ENCODE data around the gene FRAS1.
"Not testable (repeated sequence)": the region's sequence is repeated elsewhere in the genome, so short reads cannot be mapped to it uniquely, and the experiment has no call there.

Gene FRAS1

GRCh38 chr4:78451407-78451806 is 394.3 kb downstream of the FRAS1 start:
- DNase-seq (ENCODE audit: low spot score) = no peak

GRCh38 chr4:78454016-78454415 is 396.9 kb downstream of the FRAS1 start:
- DNase-seq (ENCODE audit: low spot score) = no peak

GRCh38 chr4:78457751-78458150 is 400.6 kb downstream of the FRAS1 start:
- DNase-seq (ENCODE audit: low spot score) = no peak

GRCh38 chr4:78459327-78459726 is 402.2 kb downstream of the FRAS1 start:
- no peak for DNase-seq (ENCODE audit: low spot score)

- no peak for DNase-seq (ENCODE audit: low spot score)
These were observed 403.2 kb downstream of the FRAS1 start for GRCh38 chr4:78460368-78460767.

- peak; percentile 3 for DNase-seq (ENCODE audit: low spot score)
These were observed 407.1 kb downstream of the FRAS1 start for GRCh38 chr4:78464265-78464664.

GRCh38 chr4:78467223-78467622 is 410.1 kb downstream of the FRAS1 start:
- not testable (repeated sequence) for DNase-seq (ENCODE audit: low spot score)

- DNase-seq (ENCODE audit: low spot score) = no peak
These were observed 411.1 kb downstream of the FRAS1 start for GRCh38 chr4:78468272-78468671.

GRCh38 chr4:78476108-78476704 is 419.1 kb downstream of the FRAS1 start:
- no peak for DNase-seq (ENCODE audit: low spot score)

- DNase-seq (ENCODE audit: low spot score) = no peak
These were observed 420.2 kb downstream of the FRAS1 start for GRCh38 chr4:78477276-78477675.

- no peak for DNase-seq (ENCODE audit: low spot score)
These were observed 421.4 kb downstream of the FRAS1 start for GRCh38 chr4:78478523-78478922.

- no peak for DNase-seq (ENCODE audit: low spot score)
These were observed 423.2 kb downstream of the FRAS1 start for GRCh38 chr4:78480286-78480685.

GRCh38 chr4:78481180-78481579 is 424.1 kb downstream of the FRAS1 start:
- no peak for DNase-seq (ENCODE audit: low spot score)

- DNase-seq (ENCODE audit: low spot score) = no peak
These were observed 425.2 kb downstream of the FRAS1 start for GRCh38 chr4:78482281-78482680.

- DNase-seq (ENCODE audit: low spot score) = no peak
These were observed 426.7 kb downstream of the FRAS1 start for GRCh38 chr4:78483811-78484210.

- DNase-seq (ENCODE audit: low spot score) = no peak
These were observed 427.5 kb downstream of the FRAS1 start for GRCh38 chr4:78484574-78484973.

GRCh38 chr4:78493731-78494130 is 436.6 kb downstream of the FRAS1 start:
- no peak for DNase-seq (ENCODE audit: low spot score)

GRCh38 chr4:78496021-78496643 is 439.0 kb downstream of the FRAS1 start:
- no peak for DNase-seq (ENCODE audit: low spot score)

GRCh38 chr4:78506260-78506659 is 449.1 kb downstream of the FRAS1 start:
- DNase-seq (ENCODE audit: low spot score) = not testable (repeated sequence)

GRCh38 chr4:78509043-78509442 is 451.9 kb downstream of the FRAS1 start:
- no peak for DNase-seq (ENCODE audit: low spot score)

- no peak for DNase-seq (ENCODE audit: low spot score)
These were observed 453.0 kb downstream of the FRAS1 start for GRCh38 chr4:78510108-78510507.

GRCh38 chr4:78510681-78511080 is 453.6 kb downstream of the FRAS1 start:
- no peak for DNase-seq (ENCODE audit: low spot score)

- DNase-seq (ENCODE audit: low spot score) = no peak
These were observed 455.3 kb downstream of the FRAS1 start for GRCh38 chr4:78512357-78512920.
